Smooth muscle cell of the umbilical artery (primary cell): ENCODE data around the gene STXBP3. TPM values are rescaled to one million over a fixed set of nuclear protein-coding genes. Genes with fewer than 3 reads are reported as not detected.

Experiments used
- total RNA-seq: library from RNA; depleted of rRNA; stranded (reverse); fragments of >200 nt; gene quantifications from 2 replicates; pipeline ENCODE4 v1.2.3, GENCODE V29; 2014

Gene STXBP3, protein sequence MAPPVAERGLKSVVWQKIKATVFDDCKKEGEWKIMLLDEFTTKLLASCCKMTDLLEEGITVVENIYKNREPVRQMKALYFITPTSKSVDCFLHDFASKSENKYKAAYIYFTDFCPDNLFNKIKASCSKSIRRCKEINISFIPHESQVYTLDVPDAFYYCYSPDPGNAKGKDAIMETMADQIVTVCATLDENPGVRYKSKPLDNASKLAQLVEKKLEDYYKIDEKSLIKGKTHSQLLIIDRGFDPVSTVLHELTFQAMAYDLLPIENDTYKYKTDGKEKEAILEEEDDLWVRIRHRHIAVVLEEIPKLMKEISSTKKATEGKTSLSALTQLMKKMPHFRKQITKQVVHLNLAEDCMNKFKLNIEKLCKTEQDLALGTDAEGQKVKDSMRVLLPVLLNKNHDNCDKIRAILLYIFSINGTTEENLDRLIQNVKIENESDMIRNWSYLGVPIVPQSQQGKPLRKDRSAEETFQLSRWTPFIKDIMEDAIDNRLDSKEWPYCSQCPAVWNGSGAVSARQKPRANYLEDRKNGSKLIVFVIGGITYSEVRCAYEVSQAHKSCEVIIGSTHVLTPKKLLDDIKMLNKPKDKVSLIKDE
- 60.6 and 88.8 TPM in 2 replicates for total RNA-seq

DNA sequence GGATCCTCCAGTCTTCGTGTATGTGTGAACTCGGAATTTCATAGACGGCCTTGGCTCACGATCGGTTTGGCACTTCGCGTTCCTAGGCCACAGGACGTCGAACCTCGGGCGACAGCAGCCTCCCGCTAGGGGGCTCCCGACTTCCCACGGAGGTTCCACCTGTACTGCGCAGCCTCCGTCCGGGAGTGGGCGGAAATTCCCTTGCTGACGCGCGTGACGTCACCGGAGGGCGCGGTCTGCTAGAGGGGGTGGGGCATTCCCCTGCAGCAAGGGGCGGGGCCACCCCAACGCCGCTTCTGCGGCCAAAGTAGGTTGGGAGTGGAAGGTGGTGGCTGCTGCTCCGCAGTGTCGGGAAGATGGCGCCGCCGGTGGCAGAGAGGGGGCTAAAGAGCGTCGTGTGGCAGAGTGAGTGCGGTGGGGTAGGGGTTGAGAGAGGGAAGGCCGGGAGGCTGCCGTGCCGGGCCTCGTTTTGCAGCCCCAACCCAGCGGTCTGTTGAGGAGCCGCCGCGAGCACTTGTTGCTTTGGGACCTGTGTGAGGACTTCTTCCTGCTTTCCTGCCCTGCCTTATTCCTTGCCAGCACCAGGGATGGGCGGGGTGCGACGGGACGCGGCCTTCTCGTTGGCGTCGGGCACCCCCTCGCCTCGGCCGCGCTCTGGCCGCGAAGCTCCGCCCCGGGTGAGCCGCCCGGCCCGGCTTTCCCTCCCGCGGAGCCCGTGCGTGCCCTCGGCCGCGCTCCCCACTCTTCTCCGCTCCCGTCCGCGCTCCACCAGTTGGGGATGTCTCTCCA, at the start of gene STXBP3:
Gene STXBP3, plus strand, starts transcription at position 293 of the 789 bp plus-strand sequence. Its CDS starts 64 bp downstream, at position 357.

DNA sequence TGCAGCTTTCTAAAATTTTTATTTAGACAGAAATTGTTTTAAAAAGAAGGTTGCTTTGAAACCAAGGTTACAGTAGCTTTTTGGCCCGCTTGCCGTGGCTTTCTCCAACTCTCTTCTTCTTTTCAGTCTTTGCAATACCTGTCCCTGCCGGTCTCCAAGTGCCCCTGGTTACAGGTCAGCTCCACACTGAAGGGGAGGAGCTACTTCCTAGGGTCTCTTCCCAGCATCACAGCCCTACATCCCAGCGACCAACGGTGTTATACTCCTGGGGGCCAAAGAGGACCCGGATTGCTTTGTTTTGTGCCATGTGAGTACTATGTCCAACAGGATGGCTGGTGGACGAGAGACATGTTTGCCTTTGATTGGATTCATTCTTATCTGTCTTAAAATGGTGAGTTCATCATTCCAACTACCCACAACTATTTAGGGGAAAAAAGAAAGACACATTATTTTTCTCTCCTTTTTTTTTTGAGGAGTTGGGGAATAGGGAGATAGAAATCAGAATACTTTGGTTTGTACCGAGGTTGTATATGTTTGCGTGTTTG, 33.8 kb upstream of the STXBP3 start, which contains the start of gene FNDC7:
Gene FNDC7, plus strand, starts transcription at position 303 of the 545 bp plus-strand sequence. Its CDS starts 26 bp downstream, at position 329.

DNA sequence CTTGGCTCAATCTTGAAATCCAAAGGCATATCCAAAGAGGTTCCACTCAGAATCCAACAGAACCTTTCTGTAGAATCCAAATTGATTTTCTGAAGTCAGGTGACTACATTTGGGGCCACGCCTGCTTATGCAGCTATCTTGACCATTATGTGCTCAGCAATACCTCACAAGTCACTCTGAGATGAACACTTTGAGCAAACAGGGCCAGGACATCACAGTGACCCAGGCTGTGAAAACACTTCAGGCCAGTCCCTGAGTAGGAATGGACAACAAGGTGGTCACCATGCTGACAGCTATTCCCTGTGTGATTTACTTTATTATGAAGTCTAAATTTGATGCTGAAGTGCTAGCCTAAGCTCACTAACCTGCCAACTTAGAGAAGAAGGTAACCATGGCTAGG, 110.5 kb downstream of the STXBP3 start, which contains the start of gene AKNAD1:
Gene AKNAD1, minus strand, starts transcription at position 101 of the 400 bp plus-strand sequence. CDS start 4,430 bp downstream, outside the sequence.

Other genes with a start within 250 kb of the STXBP3 start
- gene EEIG2, start 186.6 kb upstream of the STXBP3 start, total RNA-seq: 9.5 and 10.4 TPM in 2 replicates
- 2.1 and 3.0 TPM in 2 replicates for gene HENMT1, start 85.6 kb upstream of the STXBP3 start, total RNA-seq
- gene PRPF38B, start 54.4 kb upstream of the STXBP3 start, total RNA-seq: 11.9 and 14.5 TPM in 2 replicates
- gene FNDC7, start 33.8 kb upstream of the STXBP3 start, total RNA-seq: 0.14 and 0.30 TPM in 2 replicates
- not detected in 2 replicates for gene AKNAD1, start 110.4 kb downstream of the STXBP3 start, total RNA-seq
- gene GPSM2, start 130.3 kb downstream of the STXBP3 start, total RNA-seq: 6.5 and 18.7 TPM in 2 replicates
- gene CLCC1, start 216.8 kb downstream of the STXBP3 start, total RNA-seq: 58.2 and 73.0 TPM in 2 replicates